Vagina (tissue), 2 donors: ENCODE results near the gene USP17L19. TPM values are rescaled to one million over a fixed set of nuclear protein-coding genes. Genes with fewer than 3 reads are reported as not detected.
A peak's percentile ranks its signal among the peaks of the same experiment; 100 is the strongest.
"Not testable (repeated sequence)": the region's sequence is repeated elsewhere in the genome, so short reads cannot be mapped to it uniquely, and the experiment has no call there.

Source experiments
- DNase-seq, 2 donors: peaks; one replicate each; pipeline ENCODE4 v3.0.0-alpha.2; 2017; ENCODE audit errors: extremely low spot score in 2 of 2
- H3K27ac ChIP-seq: fragments of 200-600 bp; sonication (generic); one replicate; pipeline ENCODE4 v1.5.1; 2019
- H3K27me3 ChIP-seq: fragments of 200-600 bp; sonication (generic); one replicate; pipeline ENCODE4 v1.5.1; 2019
- H3K36me3 ChIP-seq, 2 donors: fragments of 200-600 bp; sonication (generic); one replicate each; pipeline ENCODE4 v1.5.1; 2017 to 2019
- H3K4me1 ChIP-seq: fragments of 200-600 bp; sonication (generic); one replicate; pipeline ENCODE4 v1.5.1; 2019
- H3K4me3 ChIP-seq, 2 donors: fragments of 200-600 bp; sonication (generic); 1 replicate in 1 of 2; 2 replicates in 1 of 2; pipeline ENCODE4 v1.5.1; 2016 to 2019
- H3K9me3 ChIP-seq: fragments of 200-600 bp; sonication (generic); one replicate; pipeline ENCODE4 v1.5.1; 2019
- intact Hi-C: fragments of 100-400 bp; cut with DNase I; formaldehyde crosslinking; loops from one replicate; pipeline ENCODE4 v1.15.1; 2023
- total RNA-seq: library from RNA; depleted of rRNA; stranded (reverse); fragments of >200 nt; gene quantifications from one replicate; pipeline ENCODE4 v1.2.3, GENCODE V29; 2016

The USP17L19 gene, protein sequence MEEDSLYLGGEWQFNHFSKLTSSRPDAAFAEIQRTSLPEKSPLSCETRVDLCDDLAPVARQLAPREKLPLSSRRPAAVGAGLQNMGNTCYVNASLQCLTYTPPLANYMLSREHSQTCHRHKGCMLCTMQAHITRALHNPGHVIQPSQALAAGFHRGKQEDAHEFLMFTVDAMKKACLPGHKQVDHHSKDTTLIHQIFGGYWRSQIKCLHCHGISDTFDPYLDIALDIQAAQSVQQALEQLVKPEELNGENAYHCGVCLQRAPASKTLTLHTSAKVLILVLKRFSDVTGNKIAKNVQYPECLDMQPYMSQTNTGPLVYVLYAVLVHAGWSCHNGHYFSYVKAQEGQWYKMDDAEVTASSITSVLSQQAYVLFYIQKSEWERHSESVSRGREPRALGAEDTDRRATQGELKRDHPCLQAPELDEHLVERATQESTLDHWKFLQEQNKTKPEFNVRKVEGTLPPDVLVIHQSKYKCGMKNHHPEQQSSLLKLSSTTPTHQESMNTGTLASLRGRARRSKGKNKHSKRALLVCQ
- not detected for total RNA-seq

DNA sequence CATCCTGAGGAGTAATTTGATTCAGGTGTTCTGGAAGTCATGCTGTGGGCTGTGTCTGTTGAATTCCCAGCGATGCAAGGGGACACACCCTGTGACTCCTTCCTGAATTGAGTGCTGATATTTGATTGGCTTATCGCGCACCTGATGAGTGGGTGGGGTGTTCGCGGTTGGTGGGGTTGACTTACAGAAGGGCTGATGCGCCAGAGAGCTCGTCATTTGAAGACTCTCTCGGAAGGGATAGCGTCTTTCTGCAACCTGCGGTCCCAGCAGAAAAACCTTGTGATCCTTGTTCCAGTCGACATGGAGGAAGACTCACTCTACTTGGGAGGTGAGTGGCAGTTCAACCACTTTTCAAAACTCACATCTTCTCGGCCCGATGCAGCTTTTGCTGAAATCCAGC, at the start of gene USP17L19:
TSS of gene USP17L19 (plus strand) at position 301 of the 400 bp plus-strand sequence. CDS start at position 301, 0 bp downstream.
- H3K27me3 ChIP-seq, H3K36me3 ChIP-seq, H3K4me3 ChIP-seq, H3K4me1 ChIP-seq, H3K27ac ChIP-seq, H3K9me3 ChIP-seq, intact Hi-C loops, DNase-seq: not testable (repeated sequence)

DNA sequence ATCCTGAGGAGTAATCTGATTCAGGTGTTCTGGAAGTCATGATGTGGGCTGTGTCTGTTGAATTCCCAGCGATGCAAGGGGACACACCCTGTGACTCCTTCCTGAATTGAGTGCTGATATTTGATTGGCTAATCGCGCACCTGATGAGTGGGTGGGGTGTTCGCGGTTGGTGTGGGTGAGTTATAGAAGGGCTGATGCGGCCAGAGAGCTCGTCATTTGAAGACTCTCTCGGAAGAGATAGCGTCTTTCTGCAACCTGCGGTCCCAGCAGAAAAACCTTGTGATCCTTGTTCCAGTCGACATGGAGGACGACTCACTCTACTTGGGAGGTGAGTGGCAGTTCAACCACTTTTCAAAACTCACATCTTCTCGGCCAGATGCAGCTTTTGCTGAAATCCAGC, 42.8 kb upstream of the USP17L19 start, which contains the start of gene USP17L10:
TSS of gene USP17L10 (plus strand) at position 301 of the 400 bp plus-strand sequence. CDS start at position 301, 0 bp downstream.
- H3K4me3 ChIP-seq, H3K9me3 ChIP-seq, intact Hi-C loops, H3K27me3 ChIP-seq, DNase-seq, H3K4me1 ChIP-seq, H3K36me3 ChIP-seq, H3K27ac ChIP-seq: not testable (repeated sequence)

DNA sequence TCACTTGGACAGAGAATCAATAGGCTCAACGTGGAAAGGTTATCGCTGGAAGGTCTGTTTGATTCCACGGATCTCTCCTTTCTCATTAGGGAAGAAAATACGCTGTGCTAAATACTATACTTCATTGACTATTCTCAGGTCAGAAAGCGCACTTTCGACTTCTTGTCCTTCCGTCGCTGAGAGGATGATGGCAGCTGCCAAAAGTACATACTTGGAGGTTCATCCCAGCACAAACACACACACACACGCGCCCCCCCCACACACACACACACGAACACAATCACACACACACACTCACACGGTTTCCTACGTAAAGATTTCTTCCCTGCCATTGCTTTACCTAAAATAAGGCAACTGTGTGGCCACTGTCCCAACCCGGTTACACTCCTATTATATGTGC, 38.5 kb upstream of the USP17L19 start:
- H3K36me3 ChIP-seq, H3K4me3 ChIP-seq, H3K27me3 ChIP-seq, H3K4me1 ChIP-seq, H3K9me3 ChIP-seq, H3K27ac ChIP-seq, intact Hi-C loops, DNase-seq: not testable (repeated sequence)

DNA sequence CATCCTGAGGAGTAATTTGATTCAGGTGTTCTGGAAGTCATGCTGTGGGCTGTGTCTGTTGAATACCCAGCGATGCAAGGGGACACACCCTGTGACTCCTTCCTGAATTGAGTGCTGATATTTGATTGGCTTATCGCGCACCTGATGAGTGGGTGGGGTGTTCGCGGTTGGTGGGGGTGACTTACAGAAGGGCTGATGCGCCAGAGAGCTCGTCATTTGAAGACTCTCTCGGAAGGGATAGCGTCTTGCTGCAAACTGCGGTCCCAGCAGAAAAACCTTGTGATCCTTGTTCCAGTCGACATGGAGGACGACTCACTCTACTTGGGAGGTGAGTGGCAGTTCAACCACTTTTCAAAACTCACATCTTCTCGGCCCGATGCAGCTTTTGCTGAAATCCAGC, 38.1 kb upstream of the USP17L19 start, which contains the start of gene USP17L11:
TSS of gene USP17L11 (plus strand) at position 301 of the 400 bp plus-strand sequence. CDS start at position 301, 0 bp downstream.
- intact Hi-C loops, H3K9me3 ChIP-seq, H3K27ac ChIP-seq, H3K36me3 ChIP-seq, H3K27me3 ChIP-seq, H3K4me1 ChIP-seq, DNase-seq, H3K4me3 ChIP-seq: not testable (repeated sequence)

DNA sequence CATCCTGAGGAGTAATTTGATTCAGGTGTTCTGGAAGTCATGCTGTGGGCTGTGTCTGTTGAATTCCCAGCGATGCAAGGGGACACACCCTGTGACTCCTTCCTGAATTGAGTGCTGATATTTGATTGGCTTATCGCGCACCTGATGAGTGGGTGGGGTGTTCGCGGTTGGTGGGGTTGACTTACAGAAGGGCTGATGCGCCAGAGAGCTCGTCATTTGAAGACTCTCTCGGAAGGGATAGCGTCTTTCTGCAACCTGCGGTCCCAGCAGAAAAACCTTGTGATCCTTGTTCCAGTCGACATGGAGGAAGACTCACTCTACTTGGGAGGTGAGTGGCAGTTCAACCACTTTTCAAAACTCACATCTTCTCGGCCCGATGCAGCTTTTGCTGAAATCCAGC, 33.3 kb upstream of the USP17L19 start, which contains the start of gene USP17L12:
TSS of gene USP17L12 (plus strand) at position 301 of the 400 bp plus-strand sequence. CDS start at position 301, 0 bp downstream.
- H3K9me3 ChIP-seq, H3K27ac ChIP-seq, DNase-seq, H3K4me3 ChIP-seq, H3K4me1 ChIP-seq, intact Hi-C loops, H3K27me3 ChIP-seq, H3K36me3 ChIP-seq: not testable (repeated sequence)

DNA sequence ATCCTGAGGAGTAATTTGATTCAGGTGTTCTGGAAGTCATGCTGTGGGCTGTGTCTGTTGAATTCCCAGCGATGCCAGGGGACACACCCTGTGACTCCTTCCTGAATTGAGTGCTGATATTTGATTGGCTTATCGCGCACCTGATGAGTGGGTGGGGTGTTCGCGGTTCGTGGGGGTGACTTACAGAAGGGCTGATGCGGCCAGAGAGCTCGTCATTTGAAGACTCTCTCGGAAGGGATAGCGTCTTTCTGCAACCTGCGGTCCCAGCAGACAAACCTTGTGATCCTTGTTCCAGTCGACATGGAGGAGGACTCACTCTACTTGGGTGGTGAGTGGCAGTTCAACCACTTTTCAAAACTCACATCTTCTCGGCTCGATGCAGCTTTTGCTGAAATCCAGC, 28.6 kb upstream of the USP17L19 start, which contains the start of gene USP17L13:
TSS of gene USP17L13 (plus strand) at position 301 of the 400 bp plus-strand sequence. CDS start at position 301, 0 bp downstream.
- intact Hi-C loops, H3K4me3 ChIP-seq, H3K27me3 ChIP-seq, H3K9me3 ChIP-seq, H3K27ac ChIP-seq, DNase-seq, H3K36me3 ChIP-seq, H3K4me1 ChIP-seq: not testable (repeated sequence)

DNA sequence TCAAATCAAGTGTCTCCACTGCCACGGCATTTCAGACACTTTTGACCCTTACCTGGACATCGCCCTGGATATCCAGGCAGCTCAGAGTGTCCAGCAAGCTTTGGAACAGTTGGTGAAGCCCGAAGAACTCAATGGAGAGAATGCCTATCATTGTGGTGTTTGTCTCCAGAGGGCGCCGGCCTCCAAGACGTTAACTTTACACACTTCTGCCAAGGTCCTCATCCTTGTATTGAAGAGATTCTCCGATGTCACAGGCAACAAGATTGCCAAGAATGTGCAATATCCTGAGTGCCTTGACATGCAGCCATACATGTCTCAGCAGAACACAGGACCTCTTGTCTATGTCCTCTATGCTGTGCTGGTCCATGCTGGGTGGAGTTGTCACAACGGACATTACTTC, 22.9 kb upstream of the USP17L19 start:
- H3K27me3 ChIP-seq, H3K4me3 ChIP-seq, H3K27ac ChIP-seq, H3K9me3 ChIP-seq, H3K36me3 ChIP-seq, H3K4me1 ChIP-seq, DNase-seq, intact Hi-C loops: not testable (repeated sequence)

DNA sequence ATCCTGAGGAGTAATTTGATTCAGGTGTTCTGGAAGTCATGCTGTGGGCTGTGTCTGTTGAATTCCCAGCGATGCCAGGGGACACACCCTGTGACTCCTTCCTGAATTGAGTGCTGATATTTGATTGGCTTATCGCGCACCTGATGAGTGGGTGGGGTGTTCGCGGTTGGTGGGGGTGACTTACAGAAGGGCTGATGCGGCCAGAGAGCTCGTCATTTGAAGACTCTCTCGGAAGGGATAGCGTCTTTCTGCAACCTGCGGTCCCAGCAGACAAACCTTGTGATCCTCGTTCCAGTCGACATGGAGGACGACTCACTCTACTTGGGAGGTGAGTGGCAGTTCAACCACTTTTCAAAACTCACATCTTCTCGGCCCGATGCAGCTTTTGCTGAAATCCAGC, 19.1 kb upstream of the USP17L19 start, which contains the start of gene USP17L15:
TSS of gene USP17L15 (plus strand) at position 301 of the 400 bp plus-strand sequence. CDS start at position 301, 0 bp downstream.
- intact Hi-C loops: not testable (repeated sequence)

DNA sequence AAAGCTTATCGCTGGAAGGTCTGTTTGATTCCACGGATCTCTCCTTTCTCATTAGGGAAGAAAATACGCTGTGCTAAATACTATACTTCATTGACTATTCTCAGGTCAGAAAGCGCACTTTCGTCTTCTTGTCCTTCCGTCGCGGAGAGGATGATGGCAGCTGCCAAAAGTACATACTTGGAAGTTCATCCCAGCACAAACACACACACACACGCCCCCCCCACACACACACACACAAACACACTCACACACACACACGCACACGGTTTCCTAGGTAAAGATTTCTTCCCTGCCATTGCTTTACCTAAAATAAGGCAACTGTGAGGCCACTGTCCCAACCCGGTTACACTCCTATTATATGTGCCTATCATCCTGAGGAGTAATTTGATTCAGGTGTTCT, 14.7 kb upstream of the USP17L19 start:
- H3K9me3 ChIP-seq, H3K4me1 ChIP-seq, H3K4me3 ChIP-seq, H3K27me3 ChIP-seq, H3K36me3 ChIP-seq, H3K27ac ChIP-seq, intact Hi-C loops: not testable (repeated sequence)
- peak in 1 of 2 donors; percentile 58 for DNase-seq

More for the DNA sequence above, 19.1 kb upstream of the USP17L19 start, which contains the start of gene USP17L15:
- not testable (repeated sequence) for H3K4me1 ChIP-seq, H3K9me3 ChIP-seq, H3K4me3 ChIP-seq, H3K27ac ChIP-seq, DNase-seq, H3K27me3 ChIP-seq, H3K36me3 ChIP-seq

DNA sequence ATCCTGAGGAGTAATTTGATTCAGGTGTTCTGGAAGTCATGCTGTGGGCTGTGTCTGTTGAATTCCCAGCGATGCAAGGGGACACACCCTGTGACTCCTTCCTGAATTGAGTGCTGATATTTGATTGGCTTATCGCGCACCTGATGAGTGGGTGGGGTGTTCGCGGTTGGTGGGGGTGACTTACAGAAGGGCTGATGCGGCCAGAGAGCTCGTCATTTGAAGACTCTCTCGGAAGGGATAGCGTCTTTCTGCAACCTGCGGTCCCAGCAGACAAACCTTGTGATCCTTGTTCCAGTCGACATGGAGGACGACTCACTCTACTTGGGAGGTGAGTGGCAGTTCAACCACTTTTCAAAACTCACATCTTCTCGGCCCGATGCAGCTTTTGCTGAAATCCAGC, 9.6 kb upstream of the USP17L19 start, which contains the start of gene USP17L17:
TSS of gene USP17L17 (plus strand) at position 301 of the 400 bp plus-strand sequence. CDS start at position 301, 0 bp downstream.
- H3K27ac ChIP-seq, intact Hi-C loops, H3K36me3 ChIP-seq, H3K4me1 ChIP-seq, H3K27me3 ChIP-seq, H3K4me3 ChIP-seq, H3K9me3 ChIP-seq, DNase-seq: not testable (repeated sequence)

DNA sequence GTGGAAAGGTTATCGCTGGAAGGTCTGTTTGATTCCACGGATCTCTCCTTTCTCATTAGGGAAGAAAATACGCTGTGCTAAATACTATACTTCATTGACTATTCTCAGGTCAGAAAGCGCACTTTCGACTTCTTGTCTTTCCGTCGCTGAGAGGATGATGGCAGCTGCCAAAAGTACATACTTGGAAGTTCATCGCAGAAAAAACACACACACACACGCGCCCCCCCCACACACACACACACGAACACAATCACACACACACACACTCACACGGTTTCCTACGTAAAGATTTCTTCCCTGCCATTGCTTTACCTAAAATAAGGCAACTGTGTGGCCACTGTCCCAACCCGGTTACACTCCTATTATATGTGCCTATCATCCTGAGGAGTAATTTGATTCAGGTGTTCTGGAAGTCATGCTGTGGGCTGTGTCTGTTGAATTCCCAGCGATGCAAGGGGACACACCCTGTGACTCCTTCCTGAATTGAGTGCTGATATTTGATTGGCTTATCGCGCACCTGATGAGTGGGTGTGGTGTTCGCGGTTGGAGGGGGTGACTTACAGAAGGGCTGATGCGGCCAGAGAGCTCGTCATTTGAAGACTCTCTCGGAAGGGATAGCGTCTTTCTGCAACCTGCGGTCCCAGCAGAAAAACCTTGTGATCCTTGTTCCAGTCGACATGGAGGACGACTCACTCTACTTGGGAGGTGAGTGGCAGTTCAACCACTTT, 5.1 kb upstream of the USP17L19 start, which contains the start of gene USP17L18:
TSS of gene USP17L18 (plus strand) at position 678 of the 728 bp plus-strand sequence. CDS start at position 678, 0 bp downstream.
- DNase-seq: peak in 1 of 2 donors; percentile 95
- H3K4me1 ChIP-seq, intact Hi-C loops, H3K36me3 ChIP-seq, H3K27ac ChIP-seq, H3K27me3 ChIP-seq, H3K4me3 ChIP-seq, H3K9me3 ChIP-seq: not testable (repeated sequence)

DNA sequence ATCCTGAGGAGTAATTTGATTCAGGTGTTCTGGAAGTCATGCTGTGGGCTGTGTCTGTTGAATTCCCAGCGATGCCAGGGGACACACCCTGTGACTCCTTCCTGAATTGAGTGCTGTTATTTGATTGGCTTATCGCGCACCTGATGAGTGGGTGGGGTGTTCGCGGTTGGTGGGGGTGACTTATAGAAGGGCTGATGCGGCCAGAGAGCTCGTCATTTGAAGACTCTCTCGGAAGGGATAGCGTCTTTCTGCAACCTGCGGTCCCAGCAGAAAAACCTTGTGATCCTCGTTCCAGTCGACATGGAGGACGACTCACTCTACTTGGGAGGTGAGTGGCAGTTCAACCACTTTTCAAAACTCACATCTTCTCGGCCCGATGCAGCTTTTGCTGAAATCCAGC, 4.6 kb downstream of the USP17L19 start, which contains the start of gene USP17L20:
TSS of gene USP17L20 (plus strand) at position 301 of the 400 bp plus-strand sequence. CDS start at position 301, 0 bp downstream.
- H3K4me1 ChIP-seq, H3K27ac ChIP-seq, H3K27me3 ChIP-seq, intact Hi-C loops, H3K9me3 ChIP-seq, H3K4me3 ChIP-seq, H3K36me3 ChIP-seq, DNase-seq: not testable (repeated sequence)

DNA sequence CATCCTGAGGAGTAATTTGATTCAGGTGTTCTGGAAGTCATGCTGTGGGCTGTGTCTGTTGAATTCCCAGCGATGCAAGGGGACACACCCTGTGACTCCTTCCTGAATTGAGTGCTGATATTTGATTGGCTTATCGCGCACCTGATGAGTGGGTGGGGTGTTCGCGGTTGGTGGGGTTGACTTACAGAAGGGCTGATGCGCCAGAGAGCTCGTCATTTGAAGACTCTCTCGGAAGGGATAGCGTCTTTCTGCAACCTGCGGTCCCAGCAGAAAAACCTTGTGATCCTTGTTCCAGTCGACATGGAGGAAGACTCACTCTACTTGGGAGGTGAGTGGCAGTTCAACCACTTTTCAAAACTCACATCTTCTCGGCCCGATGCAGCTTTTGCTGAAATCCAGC, 9.4 kb downstream of the USP17L19 start, which contains the start of gene USP17L21:
TSS of gene USP17L21 (plus strand) at position 301 of the 400 bp plus-strand sequence. CDS start at position 301, 0 bp downstream.
- H3K4me3 ChIP-seq, H3K9me3 ChIP-seq, H3K4me1 ChIP-seq, H3K36me3 ChIP-seq, DNase-seq, intact Hi-C loops, H3K27ac ChIP-seq, H3K27me3 ChIP-seq: not testable (repeated sequence)
